ENCODE measurements around the gene ALKBH6.

DNA sequence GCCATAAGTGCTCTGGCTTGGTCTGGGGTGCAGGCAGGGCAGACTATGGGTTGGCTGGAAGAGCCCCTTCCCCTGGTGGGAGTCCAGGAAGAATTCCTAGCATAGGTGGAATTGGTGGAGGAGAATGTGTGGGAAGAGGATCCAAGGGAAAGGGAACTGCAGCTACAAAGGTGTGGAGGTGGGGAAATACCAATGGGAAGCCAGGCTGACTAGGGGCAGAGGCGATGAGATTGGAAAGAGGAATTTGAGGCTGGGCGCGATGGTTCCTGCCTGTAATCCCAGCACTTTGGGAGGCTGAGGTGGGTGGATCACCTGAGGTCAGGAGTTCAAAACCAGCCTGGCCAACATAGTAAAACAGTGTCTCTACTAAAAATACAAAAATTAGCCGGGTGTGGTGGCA is 23.9 kb downstream of the ALKBH6 start:
- TF ChIP-seq, protein P1, sequence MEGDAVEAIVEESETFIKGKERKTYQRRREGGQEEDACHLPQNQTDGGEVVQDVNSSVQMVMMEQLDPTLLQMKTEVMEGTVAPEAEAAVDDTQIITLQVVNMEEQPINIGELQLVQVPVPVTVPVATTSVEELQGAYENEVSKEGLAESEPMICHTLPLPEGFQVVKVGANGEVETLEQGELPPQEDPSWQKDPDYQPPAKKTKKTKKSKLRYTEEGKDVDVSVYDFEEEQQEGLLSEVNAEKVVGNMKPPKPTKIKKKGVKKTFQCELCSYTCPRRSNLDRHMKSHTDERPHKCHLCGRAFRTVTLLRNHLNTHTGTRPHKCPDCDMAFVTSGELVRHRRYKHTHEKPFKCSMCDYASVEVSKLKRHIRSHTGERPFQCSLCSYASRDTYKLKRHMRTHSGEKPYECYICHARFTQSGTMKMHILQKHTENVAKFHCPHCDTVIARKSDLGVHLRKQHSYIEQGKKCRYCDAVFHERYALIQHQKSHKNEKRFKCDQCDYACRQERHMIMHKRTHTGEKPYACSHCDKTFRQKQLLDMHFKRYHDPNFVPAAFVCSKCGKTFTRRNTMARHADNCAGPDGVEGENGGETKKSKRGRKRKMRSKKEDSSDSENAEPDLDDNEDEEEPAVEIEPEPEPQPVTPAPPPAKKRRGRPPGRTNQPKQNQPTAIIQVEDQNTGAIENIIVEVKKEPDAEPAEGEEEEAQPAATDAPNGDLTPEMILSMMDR (optimal IDR thresholded peaks at IDR 0.05 in 1 of 3, IDR thresholded peaks at IDR 0.05 in 1 of 3, conservative IDR thresholded peaks at IDR 0.05 in 1 of 3; ENCODE audit: extremely low read depth in 1 of 3, insufficient read depth in 2 of 3, low read length in 3 of 3): no peak
- no peak for TF ChIP-seq EZH2 (IDR thresholded peaks at IDR 0.05; ENCODE audit: low read length)
